OCI-LY1 (cell line): ENCODE data around the gene ABCA7.

ENCODE experiments used
- H2AFZ ChIP-seq: fragments of 200-600 bp; sonication (generic), shearing (Covaris generic); 2 replicates; pipeline ENCODE4 v1.6.0; 2014; ENCODE audit warnings: antibody characterized with exemption, mild to moderate bottlenecking, low read length
- H3F3A ChIP-seq: fragments of 200-600 bp; sonication (generic), shearing (Covaris generic); 2 replicates; pipeline ENCODE4 v1.6.0; 2014; ENCODE audit warnings: mild to moderate bottlenecking, antibody characterized with exemption, low read length, moderate library complexity; ENCODE audit not compliant: insufficient read depth
- H3K27ac ChIP-seq: fragments of 200-600 bp; sonication (generic); 2 replicates; pipeline ENCODE4 v1.5.1; 2014; ENCODE audit warnings: low read length, mixed run types, mild to moderate bottlenecking, low read depth; ENCODE audit not compliant: poor library complexity, severe bottlenecking
- H3K27me3 ChIP-seq: fragments of 200-600 bp; sonication (generic); 2 replicates; pipeline ENCODE4 v1.6.0; 2014; ENCODE audit warnings: antibody characterized with exemption, mild to moderate bottlenecking, low read length, moderate library complexity; ENCODE audit not compliant: insufficient read depth
- H3K36me3 ChIP-seq: fragments of 200-600 bp; sonication (generic); 2 replicates; pipeline ENCODE4 v1.6.1; 2014; ENCODE audit warnings: mild to moderate bottlenecking, antibody characterized with exemption, low read length, moderate library complexity, mixed read lengths; ENCODE audit not compliant: insufficient read depth
- H3K4me1 ChIP-seq: fragments of 200-600 bp; sonication (generic); 2 replicates; pipeline ENCODE4 v1.5.1; 2014; ENCODE audit warnings: mild to moderate bottlenecking, low read length, moderate library complexity; ENCODE audit not compliant: insufficient read depth, severe bottlenecking
- H3K4me2 ChIP-seq: fragments of 200-600 bp; sonication (generic), shearing (Covaris generic); 2 replicates; pipeline ENCODE4 v1.6.1; 2014; ENCODE audit warnings: low read length
- H3K4me3 ChIP-seq: fragments of 200-600 bp; sonication (generic); 2 replicates; pipeline ENCODE4 v1.5.1; 2014; ENCODE audit warnings: low read length, low read depth, mild to moderate bottlenecking, mixed read lengths; ENCODE audit not compliant: poor library complexity, severe bottlenecking
- H3K79me2 ChIP-seq: fragments of 200-600 bp; shearing (Covaris generic); 2 replicates; pipeline ENCODE4 v1.6.1; 2016; ENCODE audit warnings: mixed run types, low read length, mixed read lengths; ENCODE audit not compliant: insufficient read depth
- H3K9ac ChIP-seq: fragments of 200-600 bp; sonication (generic), shearing (Covaris generic); 2 replicates; pipeline ENCODE4 v1.6.1; 2014; ENCODE audit warnings: mild to moderate bottlenecking, low read length, mixed read lengths
- H3K9me2 ChIP-seq: fragments of 200-600 bp; sonication (generic), shearing (Covaris generic); 2 replicates; pipeline ENCODE4 v1.6.1; 2014; ENCODE audit warnings: low read depth, mild to moderate bottlenecking, low read length, mixed read lengths
- H3K9me3 ChIP-seq: fragments of 200-600 bp; shearing (Covaris generic); 2 replicates; pipeline ENCODE4 v1.6.1; 2014; ENCODE audit warnings: low read length, mixed read lengths
- H4K20me1 ChIP-seq: fragments of 200-600 bp; sonication (generic), shearing (Covaris generic); 2 replicates; pipeline ENCODE4 v1.6.0; 2016; ENCODE audit warnings: mild to moderate bottlenecking, low read length; ENCODE audit not compliant: insufficient read depth
- CTCF ChIP-seq: fragments of 200-600 bp; sonication (generic), shearing (Covaris generic); IDR thresholded peaks from 2 replicates; pipeline ENCODE4 v1.5.1; 2017; ENCODE audit warnings: mild to moderate bottlenecking, antibody characterized with exemption, low read length, moderate library complexity, mixed read lengths
- EZH2 ChIP-seq: fragments of 200-600 bp; sonication (generic), shearing (Covaris generic); IDR thresholded peaks from 2 replicates; pipeline ENCODE4 v1.8.0; 2017; ENCODE audit warnings: borderline replicate concordance, mixed run types, mild to moderate bottlenecking, antibody characterized with exemption, low read length, moderate library complexity, mixed read lengths

The ABCA7 gene

GRCh38 chr19:1006711-1007398 is 33.1 kb upstream of the ABCA7 start:
- H4K20me1 ChIP-seq: no peaks in the 10 kb centered on the region
- H3K9me2 ChIP-seq: no peaks in the 10 kb centered on the region
- no peak overlapping the region for H2AFZ ChIP-seq
- no peak overlapping the region for H3K4me2 ChIP-seq
- H3K9me3 ChIP-seq: no peaks in the 10 kb centered on the region
- no peak overlapping the region for H3K27ac ChIP-seq
- no peaks in the 10 kb centered on the region for H3K4me1 ChIP-seq
- H3K79me2 ChIP-seq: no peaks in the 10 kb centered on the region
- H3F3A ChIP-seq: no peaks in the 10 kb centered on the region
- no peak overlapping the region for H3K4me3 ChIP-seq
- no peak for TF ChIP-seq CTCF
- TF ChIP-seq EZH2: no peak
- H3K27me3 ChIP-seq: peaks cover 12% of the 10 kb centered on the region; the same call in 1 of the 2 replicates
- H3K9ac ChIP-seq: no peak overlapping the region
- H3K36me3 ChIP-seq: peaks cover 32% of the 10 kb centered on the region

GRCh38 chr19:1007399-1008251 is 32.3 kb upstream of the ABCA7 start:
- no peak for TF ChIP-seq EZH2
- TF ChIP-seq CTCF: no peak
- Histone ChIP-seq H3F3A (no peaks in the 10 kb centered on the region), H3K36me3 (peaks cover 40% of the 10 kb centered on the region), H3K4me3 (no peak overlapping the region), H3K4me2 (no peak overlapping the region), H3K9ac (no peak overlapping the region), H3K27ac (no peak overlapping the region), H3K9me2 (no peaks in the 10 kb centered on the region), H2AFZ (no peak overlapping the region), H3K79me2 (no peaks in the 10 kb centered on the region), H3K27me3 (peaks cover 12% of the 10 kb centered on the region; the same call in 1 of the 2 replicates), H3K9me3 (no peaks in the 10 kb centered on the region), H3K4me1 (no peaks in the 10 kb centered on the region), H4K20me1 (no peaks in the 10 kb centered on the region)

- Histone ChIP-seq H3K4me3 (no peak overlapping the region), H4K20me1 (no peaks in the 10 kb centered on the region), H3K9ac (no peak overlapping the region), H3K9me3 (no peaks in the 10 kb centered on the region), H3K4me2 (no peak overlapping the region), H3K79me2 (no peaks in the 10 kb centered on the region), H3F3A (no peaks in the 10 kb centered on the region), H3K27me3 (peaks cover 5% of the 10 kb centered on the region; the same call in 1 of the 2 replicates), H3K36me3 (peaks cover 48% of the 10 kb centered on the region), H3K9me2 (no peaks in the 10 kb centered on the region), H2AFZ (no peak overlapping the region), H3K4me1 (no peaks in the 10 kb centered on the region), H3K27ac (no peak overlapping the region)
- TF ChIP-seq EZH2 (no peak), CTCF (no peak)
Observed at GRCh38 chr19:1008268-1009040, 31.5 kb upstream of the ABCA7 start.
